ENCODE data around the gene WARS2.

DNA sequence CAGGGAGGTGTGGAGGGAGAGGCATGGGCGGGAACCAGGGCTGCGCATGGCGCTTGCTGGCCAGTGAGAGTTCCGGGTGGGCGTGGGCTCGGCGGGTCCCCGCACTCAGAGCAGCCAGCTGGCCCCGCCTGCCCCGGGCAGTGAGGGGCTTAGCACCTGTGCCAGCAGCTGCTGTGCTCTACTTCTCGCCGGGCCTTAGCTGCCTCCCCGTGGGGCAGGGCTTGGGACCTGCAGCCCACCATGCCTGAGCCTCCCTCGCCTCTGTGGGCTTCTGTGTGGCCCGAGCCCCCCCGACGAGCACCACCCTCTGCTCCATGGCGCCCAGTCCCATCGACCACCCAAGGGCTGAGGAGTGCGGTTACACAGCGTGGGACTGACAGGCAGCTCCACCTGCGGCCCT, 38.6 kb upstream of the WARS2 start:
- TF ChIP-seq, protein P1, sequence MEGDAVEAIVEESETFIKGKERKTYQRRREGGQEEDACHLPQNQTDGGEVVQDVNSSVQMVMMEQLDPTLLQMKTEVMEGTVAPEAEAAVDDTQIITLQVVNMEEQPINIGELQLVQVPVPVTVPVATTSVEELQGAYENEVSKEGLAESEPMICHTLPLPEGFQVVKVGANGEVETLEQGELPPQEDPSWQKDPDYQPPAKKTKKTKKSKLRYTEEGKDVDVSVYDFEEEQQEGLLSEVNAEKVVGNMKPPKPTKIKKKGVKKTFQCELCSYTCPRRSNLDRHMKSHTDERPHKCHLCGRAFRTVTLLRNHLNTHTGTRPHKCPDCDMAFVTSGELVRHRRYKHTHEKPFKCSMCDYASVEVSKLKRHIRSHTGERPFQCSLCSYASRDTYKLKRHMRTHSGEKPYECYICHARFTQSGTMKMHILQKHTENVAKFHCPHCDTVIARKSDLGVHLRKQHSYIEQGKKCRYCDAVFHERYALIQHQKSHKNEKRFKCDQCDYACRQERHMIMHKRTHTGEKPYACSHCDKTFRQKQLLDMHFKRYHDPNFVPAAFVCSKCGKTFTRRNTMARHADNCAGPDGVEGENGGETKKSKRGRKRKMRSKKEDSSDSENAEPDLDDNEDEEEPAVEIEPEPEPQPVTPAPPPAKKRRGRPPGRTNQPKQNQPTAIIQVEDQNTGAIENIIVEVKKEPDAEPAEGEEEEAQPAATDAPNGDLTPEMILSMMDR (IDR thresholded peaks at IDR 0.05; ENCODE audit: low read length): no peak
- TF ChIP-seq EZH2 (IDR thresholded peaks at IDR 0.05; ENCODE audit: borderline replicate concordance, low read length): no peak

Data from OCI-LY1 (cell line).